Parathyroid adenoma (tissue), 2 donors: ENCODE measurements around the gene ATF5.

Experiments used
- H2AFZ ChIP-seq: fragments of 300-600 bp; sonication (generic); one replicate; pipeline ENCODE4 v1.7.0; 2017; ENCODE audit warnings: antibody characterized with exemption, mild to moderate bottlenecking
- H3K27ac ChIP-seq: fragments of 300-600 bp; sonication (generic); one replicate; pipeline ENCODE4 v1.7.0; 2017
- H3K27me3 ChIP-seq: fragments of 300-600 bp; sonication (generic); one replicate; pipeline ENCODE4 v1.7.0; 2017; ENCODE audit warnings: low read length; ENCODE audit not compliant: control insufficient read depth, insufficient read depth
- H3K36me3 ChIP-seq: fragments of 300-600 bp; sonication (generic); one replicate; pipeline ENCODE4 v1.7.0; 2017; ENCODE audit warnings: low read length; ENCODE audit not compliant: control insufficient read depth, insufficient read depth
- H3K4me1 ChIP-seq: fragments of 300-600 bp; sonication (generic); one replicate; pipeline ENCODE4 v1.7.0; 2017; ENCODE audit warnings: control low read depth
- H3K4me2 ChIP-seq: fragments of 300-600 bp; sonication (generic); one replicate; pipeline ENCODE4 v1.7.0; 2017; ENCODE audit warnings: low read length
- H3K4me3 ChIP-seq: fragments of 300-600 bp; sonication (generic); one replicate; pipeline ENCODE4 v1.7.0; 2017; ENCODE audit warnings: low read depth, low read length
- H3K79me2 ChIP-seq: fragments of 300-600 bp; sonication (generic); one replicate; pipeline ENCODE4 v1.7.0; 2017; ENCODE audit warnings: control low read depth
- H3K9ac ChIP-seq: fragments of 300-600 bp; sonication (generic); one replicate; pipeline ENCODE4 v1.7.0; 2017; ENCODE audit warnings: mild to moderate bottlenecking
- H3K9me3 ChIP-seq: fragments of 300-600 bp; sonication (generic); one replicate; pipeline ENCODE4 v1.7.0; 2017; ENCODE audit warnings: low read length; ENCODE audit not compliant: control insufficient read depth
- TF ChIP-seq, protein P1 (sequence below): fragments of 300-600 bp; sonication (generic); IDR thresholded peaks from one replicate; pipeline ENCODE4 v1.7.0; 2017; ENCODE audit warnings: antibody characterized with exemption, mild to moderate bottlenecking
- donor health status: primary hyperparathyroidism.

ATF5 gene

GRCh38 chr19:49910179-49910578, 18.8 kb upstream of the ATF5 start:
- H3K4me3 ChIP-seq = no peak overlapping the region
- H3K4me1 ChIP-seq = no peaks in the 10 kb centered on the region
- no peaks in the 10 kb centered on the region for H3K9me3 ChIP-seq
- H3K36me3 ChIP-seq = no peaks in the 10 kb centered on the region
- no peak overlapping the region for H3K27ac ChIP-seq
- H3K9ac ChIP-seq = no peak overlapping the region
- H3K79me2 ChIP-seq = peaks cover 4% of the 10 kb centered on the region
- H2AFZ ChIP-seq = no peak overlapping the region
- H3K4me2 ChIP-seq = no peak overlapping the region
- H3K27me3 ChIP-seq = no peaks in the 10 kb centered on the region
- TF ChIP-seq, protein P1, sequence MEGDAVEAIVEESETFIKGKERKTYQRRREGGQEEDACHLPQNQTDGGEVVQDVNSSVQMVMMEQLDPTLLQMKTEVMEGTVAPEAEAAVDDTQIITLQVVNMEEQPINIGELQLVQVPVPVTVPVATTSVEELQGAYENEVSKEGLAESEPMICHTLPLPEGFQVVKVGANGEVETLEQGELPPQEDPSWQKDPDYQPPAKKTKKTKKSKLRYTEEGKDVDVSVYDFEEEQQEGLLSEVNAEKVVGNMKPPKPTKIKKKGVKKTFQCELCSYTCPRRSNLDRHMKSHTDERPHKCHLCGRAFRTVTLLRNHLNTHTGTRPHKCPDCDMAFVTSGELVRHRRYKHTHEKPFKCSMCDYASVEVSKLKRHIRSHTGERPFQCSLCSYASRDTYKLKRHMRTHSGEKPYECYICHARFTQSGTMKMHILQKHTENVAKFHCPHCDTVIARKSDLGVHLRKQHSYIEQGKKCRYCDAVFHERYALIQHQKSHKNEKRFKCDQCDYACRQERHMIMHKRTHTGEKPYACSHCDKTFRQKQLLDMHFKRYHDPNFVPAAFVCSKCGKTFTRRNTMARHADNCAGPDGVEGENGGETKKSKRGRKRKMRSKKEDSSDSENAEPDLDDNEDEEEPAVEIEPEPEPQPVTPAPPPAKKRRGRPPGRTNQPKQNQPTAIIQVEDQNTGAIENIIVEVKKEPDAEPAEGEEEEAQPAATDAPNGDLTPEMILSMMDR = no peak

GRCh38 chr19:49911381-49912145, 17.4 kb upstream of the ATF5 start:
- no peaks in the 10 kb centered on the region for H3K36me3 ChIP-seq
- H3K9ac ChIP-seq = no peak overlapping the region
- H3K4me2 ChIP-seq = no peak overlapping the region
- no peak overlapping the region for H2AFZ ChIP-seq
- H3K4me3 ChIP-seq = no peak overlapping the region
- no peaks in the 10 kb centered on the region for H3K27me3 ChIP-seq
- no peaks in the 10 kb centered on the region for H3K9me3 ChIP-seq
- H3K4me1 ChIP-seq = no peaks in the 10 kb centered on the region
- no peak overlapping the region for H3K27ac ChIP-seq
- peaks cover 4% of the 10 kb centered on the region for H3K79me2 ChIP-seq
- TF ChIP-seq, protein P1 = no peak

- Histone ChIP-seq H2AFZ (no peak overlapping the region), H3K9me3 (no peaks in the 10 kb centered on the region), H3K4me2 (no peak overlapping the region), H3K9ac (no peak overlapping the region), H3K4me3 (no peak overlapping the region), H3K79me2 (peaks cover 8% of the 10 kb centered on the region), H3K4me1 (no peaks in the 10 kb centered on the region), H3K36me3 (no peaks in the 10 kb centered on the region), H3K27me3 (no peaks in the 10 kb centered on the region), H3K27ac (no peak overlapping the region)
- TF ChIP-seq, protein P1 = no peak
These were observed 15.9 kb upstream of the ATF5 start for GRCh38 chr19:49912965-49913685.

DNA sequence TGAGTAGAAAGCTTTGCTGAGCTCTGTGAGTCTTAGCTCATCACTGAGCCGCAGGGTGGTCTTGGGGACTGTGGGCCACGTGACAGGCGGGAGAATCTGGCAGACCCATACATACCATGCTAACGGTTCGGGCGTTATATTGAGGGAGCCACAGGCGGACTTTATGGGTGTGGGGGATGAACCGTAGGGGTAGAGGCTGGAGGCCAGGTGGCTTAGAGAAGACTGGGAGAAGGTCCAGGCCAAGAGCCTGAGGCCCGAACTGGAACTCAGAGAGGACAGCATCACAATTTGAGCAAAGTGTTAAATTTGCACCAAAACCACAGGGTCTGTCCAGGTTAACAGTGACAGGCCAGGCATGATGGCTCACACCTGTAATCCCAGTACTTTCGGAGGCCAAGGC, 15.3 kb upstream of the ATF5 start:
- TF ChIP-seq, protein P1 = no peak
- no peaks in the 10 kb centered on the region for H3K9me3 ChIP-seq
- no peaks in the 10 kb centered on the region for H3K4me1 ChIP-seq
- H3K4me3 ChIP-seq = no peak overlapping the region
- H2AFZ ChIP-seq = no peak overlapping the region
- H3K79me2 ChIP-seq = peaks cover 8% of the 10 kb centered on the region
- H3K36me3 ChIP-seq = no peaks in the 10 kb centered on the region
- H3K9ac ChIP-seq = no peak overlapping the region
- H3K27ac ChIP-seq = no peak overlapping the region
- H3K27me3 ChIP-seq = no peaks in the 10 kb centered on the region
- H3K4me2 ChIP-seq = no peak overlapping the region
